Measurements from ENCODE around the gene GNB3.
"Not testable (repeated sequence)": the region's sequence is repeated elsewhere in the genome, so short reads cannot be mapped to it uniquely, and the experiment has no call there.

The GNB3 gene

DNA sequence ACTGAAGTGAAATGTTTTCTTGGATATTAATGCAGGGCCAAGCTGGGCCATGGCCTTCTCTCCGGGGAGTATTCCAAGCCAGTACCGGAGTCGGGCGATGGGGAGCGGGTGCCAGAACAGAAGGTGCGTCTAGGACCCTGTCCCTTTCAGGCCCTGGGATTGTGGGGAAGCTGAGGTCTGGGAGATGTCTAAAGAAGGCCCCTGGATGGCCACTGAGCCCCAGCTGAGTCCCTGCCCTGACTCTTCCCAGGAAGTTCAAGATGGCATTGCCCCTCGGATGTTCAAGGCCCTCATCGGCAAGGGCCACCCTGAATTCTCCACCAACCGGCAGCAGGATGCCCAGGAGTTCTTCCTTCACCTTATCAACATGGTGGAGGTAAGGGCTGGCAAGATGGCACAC lies 19.4 kb downstream of the GNB3 start:
- DNase-seq (ENCODE audit: low read depth, low spot score), result no peak

DNA sequence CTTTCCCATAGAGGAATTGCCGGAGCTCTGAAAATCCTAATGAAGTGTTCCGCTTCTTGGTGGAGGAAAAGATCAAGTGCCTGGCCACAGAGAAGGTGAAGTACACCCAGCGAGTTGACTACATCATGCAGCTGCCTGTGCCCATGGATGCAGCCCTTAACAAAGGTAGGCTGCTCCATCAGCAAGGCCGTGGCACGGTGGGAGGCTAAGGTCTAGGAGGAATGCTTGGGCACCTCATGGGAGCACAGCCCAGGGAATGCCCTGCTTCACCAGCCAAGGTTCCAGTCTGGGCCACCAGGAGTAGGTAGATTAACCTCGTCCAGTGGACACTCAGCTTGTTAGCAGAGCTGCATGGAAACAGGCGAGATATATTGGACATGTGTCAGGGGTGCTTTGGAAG lies 20.2 kb downstream of the GNB3 start:
- no peak for DNase-seq (ENCODE audit: low read depth, low spot score)

DNA sequence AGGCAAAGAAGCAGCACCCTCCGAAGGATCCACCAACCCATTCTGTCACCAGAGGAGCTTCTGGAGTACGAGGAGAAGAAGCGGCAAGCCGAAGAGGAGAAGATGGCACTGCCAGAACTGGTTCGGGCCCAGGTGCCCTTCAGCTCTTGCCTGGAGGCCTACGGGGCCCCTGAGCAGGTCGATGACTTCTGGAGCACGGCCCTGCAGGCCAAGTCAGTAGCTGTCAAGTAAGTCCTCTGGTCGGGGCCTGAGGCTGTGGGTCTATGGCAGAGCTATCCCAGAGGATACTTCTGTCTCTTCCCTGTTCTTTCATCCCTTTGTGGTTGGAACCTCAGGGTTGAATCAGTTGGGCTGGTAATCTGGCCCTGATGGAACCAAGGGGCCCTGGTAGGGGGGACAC lies 20.7 kb downstream of the GNB3 start:
- DNase-seq (ENCODE audit: low read depth, low spot score), result no peak

DNA sequence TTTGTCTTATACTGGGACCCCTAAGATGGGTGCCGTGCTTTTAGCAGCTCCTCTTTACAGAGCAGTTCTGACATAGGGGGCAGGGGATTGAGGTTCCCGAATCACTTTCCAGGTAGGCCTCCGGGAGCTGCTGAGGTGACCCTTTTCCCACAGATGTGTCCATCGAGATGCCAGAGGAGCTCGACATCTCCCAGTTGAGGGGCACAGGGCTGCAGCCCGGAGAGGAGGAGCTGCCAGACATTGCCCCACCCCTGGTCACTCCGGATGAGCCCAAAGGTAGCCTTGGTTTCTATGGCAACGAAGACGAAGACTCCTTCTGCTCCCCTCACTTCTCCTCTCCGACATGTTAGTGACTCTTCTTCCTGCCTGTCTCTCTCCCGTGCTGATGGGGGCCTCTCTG lies 22.3 kb downstream of the GNB3 start:
- DNase-seq (ENCODE audit: low read depth, low spot score), result no peak

DNA sequence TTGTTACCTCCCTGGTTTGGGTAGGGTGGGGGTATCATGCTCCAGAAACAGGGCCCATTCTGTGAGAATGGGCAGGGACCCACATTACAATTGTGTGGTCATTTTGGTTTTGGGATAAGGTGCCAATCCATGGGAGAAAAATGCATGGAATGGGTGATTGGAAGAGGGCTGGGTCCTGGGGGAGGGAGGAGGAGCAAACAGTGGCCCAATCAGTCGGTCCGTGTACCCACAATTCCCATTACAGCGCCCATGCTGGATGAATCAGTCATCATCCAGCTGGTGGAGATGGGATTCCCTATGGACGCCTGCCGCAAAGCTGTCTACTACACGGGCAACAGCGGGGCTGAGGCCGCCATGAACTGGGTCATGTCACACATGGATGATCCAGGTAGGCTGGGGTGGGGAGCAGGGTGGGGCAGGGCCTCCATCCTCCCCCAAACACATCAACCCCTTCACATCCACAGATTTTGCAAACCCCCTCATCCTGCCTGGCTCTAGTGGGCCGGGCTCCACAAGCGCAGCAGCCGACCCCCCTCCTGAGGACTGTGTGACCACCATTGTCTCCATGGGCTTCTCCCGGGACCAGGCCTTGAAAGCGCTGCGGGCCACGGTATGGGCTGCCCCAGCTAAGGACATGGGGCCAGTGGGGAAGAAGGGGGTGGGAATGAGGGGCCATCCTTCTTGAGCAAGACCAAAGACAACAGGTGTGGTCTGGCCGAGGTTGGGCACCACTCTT lies 23.0 kb downstream of the GNB3 start:
- DNase-seq (ENCODE audit: low read depth, low spot score), result no peak

DNA sequence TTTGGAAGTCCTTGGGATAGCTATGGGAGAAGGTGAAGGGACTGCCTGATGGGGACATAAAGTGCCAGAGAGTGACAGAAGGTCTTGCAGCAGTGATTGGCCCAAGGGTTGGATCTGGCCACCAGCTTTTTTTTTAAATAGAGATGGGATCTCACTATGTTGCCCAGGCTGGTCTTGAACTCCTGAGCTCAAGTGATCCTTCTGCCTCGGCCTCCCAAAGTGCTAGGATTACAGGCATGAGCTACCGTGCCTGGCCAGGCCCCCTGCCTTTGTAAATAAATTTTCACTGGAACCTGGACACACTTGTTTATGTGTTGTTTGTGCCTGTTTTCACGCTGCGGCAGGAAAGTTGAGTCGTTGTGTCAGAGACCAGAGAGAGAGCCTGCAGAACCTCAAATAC lies 24.6 kb downstream of the GNB3 start:
- DNase-seq (ENCODE audit: low read depth, low spot score), result not testable (repeated sequence)

DNA sequence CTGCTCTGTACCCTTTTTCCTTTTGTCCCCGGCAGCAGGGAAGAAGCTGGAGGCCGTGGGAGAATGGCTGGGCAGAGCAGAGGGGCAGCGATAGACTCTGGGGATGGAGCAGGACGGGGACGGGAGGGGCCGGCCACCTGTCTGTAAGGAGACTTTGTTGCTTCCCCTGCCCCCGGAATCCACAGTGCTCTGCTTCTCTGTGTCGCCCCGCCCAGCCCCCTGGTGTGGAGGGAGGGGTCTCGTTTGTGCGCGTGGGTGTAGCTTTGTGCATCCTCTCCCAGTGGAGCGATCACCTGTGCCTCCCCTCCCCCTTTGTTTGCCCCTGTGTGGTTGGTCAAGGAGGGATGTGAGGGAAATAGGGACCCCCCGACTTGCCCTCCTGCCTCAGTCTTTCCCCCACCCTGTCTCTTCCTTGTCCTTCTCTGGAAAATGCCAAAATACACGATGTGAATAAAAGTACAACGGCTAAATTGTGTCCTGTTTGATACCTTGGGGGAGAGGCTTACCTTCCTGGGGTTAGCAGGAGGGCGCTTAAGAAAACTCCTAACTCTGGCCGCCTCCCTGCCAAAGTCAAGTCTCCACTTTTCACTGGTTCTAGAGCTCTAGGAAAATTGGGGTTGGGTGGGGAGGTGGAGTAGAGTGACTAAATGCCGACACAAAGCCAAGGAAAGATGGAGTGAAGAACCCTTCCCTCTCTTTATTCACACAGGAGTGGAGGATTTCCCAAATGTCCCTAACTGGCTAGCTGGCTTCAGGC lies 25.6 kb downstream of the GNB3 start:
- no peak for DNase-seq (ENCODE audit: low read depth, low spot score)

DNA sequence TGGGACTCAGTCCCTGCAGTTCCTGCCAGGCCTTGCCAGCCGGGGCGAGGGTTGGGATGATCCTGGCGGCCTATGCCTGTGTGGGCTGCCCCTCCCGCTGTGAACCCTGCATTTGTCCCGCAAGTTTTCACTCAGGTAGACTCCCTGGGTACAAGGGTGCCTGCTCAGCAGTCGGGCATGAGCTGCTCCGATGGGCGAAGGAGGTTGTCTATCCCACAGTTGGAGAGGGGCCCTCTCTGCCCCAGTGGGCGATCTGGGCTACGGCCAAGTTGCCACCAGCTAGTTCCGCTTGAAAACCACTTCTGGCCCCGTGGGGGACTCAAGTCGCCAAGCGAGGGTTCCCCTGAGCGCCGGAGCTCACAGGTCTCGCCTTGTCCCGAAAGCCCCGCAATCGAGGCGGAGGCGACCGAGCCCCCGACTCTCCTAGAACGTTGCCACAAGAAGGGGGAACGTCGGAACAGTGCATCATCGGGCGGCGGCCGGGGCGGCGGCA lies 26.2 kb downstream of the GNB3 start:
- DNase-seq (ENCODE audit: low read depth, low spot score), result no peak

DNA sequence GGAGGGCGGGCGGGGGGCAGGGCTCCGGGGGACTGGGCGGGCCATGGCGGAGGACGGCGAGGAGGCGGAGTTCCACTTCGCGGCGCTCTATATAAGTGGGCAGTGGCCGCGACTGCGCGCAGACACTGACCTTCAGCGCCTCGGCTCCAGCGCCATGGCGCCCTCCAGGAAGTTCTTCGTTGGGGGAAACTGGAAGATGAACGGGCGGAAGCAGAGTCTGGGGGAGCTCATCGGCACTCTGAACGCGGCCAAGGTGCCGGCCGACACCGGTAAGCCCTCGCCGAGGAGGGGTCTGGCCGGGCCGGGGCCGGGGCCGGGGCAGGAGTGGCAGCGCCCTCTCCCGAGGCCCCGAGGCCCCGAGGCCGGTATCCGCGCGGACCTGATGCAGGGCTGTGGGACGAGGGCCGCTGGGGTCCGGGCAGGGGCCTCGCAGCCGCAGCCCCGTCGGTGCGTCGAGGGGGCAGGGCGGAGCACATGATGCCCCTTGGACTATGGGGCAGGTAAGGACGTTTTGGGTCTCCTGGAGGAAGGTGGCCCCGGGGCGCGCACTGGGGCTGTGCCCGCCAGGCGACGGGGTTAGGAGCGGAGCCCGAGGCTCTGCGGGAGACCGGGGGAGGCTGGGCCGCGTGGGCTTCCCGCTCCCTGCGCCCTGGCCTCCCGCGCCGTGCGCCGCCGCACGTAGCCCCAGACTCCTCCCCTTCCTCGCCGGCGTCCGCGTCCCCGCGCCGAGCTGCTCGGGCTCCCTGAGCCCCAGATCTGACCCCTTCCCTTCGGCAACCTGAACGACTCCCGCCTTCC lies 26.9 kb downstream of the GNB3 start, which contains the start of gene TPI1:
Gene TPI1 (plus strand): TSS at position 119 of the 798 bp plus-strand sequence. CDS start 36 bp downstream, at position 155.
- DNase-seq (ENCODE audit: low read depth, low spot score), result peak; percentile 56

DNA sequence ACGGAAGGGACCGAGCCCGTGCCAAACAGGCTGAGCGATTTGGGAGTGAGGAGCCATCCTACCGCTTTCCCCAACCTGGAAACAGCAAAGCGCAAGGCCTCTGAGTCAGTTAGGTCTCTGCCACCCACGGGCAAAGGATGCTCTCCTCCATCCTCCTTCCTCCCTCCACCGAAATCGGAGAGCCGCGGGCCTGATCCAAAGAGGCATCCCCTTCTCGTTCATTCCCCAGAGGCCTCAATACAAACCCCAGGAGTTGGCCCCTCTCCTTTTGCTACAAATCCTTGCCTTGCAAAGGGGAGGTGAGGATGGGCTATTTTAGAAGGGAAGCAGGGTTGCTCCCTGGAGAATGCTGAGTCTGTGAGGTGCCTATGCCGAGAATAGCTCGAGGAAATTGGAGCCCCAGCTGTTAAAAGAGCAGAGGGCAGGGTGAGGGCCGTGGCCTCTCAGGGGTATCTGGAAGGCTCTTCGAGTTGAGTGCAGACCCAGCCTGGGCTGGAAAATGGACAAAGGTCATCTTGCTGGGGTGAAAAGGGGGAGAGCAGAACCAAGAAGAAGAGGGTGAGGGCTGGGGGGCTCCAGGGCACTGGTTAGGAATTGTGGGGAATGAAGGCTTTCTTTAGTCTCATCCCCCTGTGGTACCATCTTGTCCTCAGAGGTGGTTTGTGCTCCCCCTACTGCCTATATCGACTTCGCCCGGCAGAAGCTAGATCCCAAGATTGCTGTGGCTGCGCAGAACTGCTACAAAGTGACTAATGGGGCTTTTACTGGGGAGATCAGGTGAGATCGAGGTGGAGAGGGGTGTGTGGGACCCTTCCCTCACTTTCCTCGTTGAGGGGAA lies 27.7 kb downstream of the GNB3 start:
- peak; percentile 11 for DNase-seq (ENCODE audit: low read depth, low spot score)

DNA sequence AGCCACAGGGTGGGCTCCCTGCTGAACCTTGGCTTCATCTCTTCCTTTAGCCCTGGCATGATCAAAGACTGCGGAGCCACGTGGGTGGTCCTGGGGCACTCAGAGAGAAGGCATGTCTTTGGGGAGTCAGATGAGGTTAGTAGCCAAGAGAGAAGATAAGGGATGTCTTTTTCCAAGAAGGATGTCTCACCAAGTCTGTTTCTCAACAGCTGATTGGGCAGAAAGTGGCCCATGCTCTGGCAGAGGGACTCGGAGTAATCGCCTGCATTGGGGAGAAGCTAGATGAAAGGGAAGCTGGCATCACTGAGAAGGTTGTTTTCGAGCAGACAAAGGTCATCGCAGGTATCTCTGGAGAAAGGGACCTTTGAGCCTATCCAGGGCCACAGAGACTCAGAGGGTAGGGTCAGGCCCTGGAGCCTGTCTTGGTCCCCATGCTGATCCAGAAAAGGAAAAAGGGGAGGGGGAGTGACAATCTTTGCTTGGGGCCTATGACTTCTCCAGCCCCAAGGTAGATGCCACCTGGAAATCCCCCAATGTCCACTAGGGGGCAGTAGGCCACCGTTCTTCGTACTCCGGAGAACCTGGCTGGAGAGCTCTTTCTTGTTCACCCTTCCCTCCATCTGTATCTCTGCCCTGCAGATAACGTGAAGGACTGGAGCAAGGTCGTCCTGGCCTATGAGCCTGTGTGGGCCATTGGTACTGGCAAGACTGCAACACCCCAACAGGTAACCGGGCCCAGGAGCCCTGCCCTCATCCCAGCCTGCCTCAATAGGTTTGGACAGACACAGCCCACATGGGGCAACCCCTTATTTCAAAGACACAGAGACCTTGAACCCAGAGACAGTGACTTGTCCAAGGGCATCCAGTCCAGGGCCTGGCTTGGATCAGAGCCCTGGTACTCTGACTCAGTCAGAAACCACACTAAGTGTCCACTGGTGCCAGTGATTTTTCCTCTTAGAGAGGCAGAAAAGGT lies 28.6 kb downstream of the GNB3 start:
- peak; percentile 73 for DNase-seq (ENCODE audit: low read depth, low spot score)

DNA sequence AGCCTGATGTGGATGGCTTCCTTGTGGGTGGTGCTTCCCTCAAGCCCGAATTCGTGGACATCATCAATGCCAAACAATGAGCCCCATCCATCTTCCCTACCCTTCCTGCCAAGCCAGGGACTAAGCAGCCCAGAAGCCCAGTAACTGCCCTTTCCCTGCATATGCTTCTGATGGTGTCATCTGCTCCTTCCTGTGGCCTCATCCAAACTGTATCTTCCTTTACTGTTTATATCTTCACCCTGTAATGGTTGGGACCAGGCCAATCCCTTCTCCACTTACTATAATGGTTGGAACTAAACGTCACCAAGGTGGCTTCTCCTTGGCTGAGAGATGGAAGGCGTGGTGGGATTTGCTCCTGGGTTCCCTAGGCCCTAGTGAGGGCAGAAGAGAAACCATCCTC lies 29.6 kb downstream of the GNB3 start:
- DNase-seq (ENCODE audit: low read depth, low spot score), result not testable (repeated sequence)

DNA sequence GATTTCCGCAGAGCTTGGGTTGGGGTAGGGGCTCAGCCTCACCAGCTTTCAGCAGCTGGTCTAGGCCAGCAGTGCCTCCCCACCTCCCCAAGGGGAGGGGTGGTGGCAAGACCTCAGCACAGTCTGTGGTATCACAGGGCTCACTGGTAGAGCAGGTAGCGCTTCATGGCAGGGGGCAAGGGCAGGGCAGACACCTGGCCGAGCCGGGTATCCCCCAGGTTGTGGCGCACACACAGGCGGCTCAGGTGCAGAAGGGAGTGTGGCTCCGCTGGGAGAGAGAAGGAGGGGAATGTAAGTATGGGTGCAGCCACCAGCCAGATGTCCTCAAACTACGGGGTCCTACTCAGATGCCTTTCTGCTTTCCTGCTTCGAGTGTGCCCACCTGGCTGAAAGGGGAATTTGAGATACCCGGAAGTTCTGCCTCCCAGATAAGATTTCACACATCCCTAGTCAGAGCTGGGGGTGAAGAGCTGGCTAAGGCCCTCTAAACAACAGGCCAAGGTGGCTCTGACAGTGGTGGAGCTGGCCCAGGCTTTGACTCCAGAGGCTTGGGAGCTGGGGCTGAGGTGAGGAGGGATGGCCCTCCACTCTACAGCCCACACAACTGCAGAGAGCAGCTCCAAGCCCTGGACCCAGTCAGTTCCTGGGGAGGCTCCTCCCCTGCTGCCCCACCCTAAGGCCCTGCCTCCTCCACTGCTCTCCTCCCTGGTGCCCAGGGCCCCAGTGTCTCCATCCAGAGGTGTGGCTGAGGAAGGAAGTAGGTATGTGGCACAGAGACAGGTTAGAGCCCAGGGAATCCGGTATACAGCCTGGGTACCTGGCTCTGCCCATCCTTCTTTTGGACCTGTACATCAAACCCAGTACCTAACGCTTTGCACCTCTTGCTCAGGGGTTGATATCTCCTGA lies 30.6 kb downstream of the GNB3 start:
- DNase-seq (ENCODE audit: low read depth, low spot score), result no peak

DNA sequence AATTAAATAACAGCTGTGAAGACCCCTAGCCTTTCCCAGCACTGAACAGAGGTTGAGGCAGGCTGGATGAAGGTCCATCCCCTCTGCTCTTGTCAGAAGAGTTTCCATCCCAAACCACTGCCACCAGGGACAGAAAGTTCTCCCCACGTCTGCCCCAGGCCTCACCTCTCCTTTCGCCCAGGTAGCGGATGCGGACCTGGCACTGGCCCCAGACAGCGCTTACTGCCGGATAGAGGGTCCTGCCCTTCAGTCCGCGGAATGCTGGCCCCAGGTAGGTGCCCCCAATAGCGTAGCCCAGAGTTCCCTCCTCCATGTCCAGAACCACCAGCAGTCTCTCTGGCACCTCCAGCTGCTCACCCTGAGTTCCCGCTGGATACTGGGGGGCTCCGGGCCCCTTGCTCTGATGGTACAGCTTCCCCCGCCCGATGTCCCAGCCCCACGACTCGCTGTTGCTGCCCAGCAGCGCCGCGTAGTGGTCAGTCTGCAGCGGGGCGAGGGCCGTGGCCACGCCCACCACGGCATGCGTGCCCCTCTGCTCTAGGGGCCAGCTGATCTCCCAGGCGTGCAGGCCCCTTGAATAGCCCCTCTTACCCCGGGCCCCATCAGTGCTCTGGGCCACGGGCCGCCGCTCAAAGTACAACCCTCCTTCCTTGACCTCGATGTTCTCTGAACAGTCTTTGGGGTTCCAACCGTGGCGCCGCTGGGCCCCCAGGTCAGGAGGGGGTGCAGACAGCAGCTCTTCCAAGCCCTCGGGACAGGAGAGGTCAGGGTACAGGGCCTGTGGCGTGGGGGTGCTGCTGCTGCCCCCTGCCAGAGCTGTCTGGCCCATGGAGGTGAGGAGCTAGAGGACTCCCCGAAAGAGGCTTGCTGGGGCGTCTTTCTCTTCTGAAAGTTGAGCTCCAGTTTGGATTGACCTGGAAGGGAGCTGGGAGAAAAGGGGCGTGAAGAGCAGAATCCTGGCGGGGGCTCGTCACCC lies 31.6 kb downstream of the GNB3 start:
- DNase-seq (ENCODE audit: low read depth, low spot score), result peak; percentile 67

DNA sequence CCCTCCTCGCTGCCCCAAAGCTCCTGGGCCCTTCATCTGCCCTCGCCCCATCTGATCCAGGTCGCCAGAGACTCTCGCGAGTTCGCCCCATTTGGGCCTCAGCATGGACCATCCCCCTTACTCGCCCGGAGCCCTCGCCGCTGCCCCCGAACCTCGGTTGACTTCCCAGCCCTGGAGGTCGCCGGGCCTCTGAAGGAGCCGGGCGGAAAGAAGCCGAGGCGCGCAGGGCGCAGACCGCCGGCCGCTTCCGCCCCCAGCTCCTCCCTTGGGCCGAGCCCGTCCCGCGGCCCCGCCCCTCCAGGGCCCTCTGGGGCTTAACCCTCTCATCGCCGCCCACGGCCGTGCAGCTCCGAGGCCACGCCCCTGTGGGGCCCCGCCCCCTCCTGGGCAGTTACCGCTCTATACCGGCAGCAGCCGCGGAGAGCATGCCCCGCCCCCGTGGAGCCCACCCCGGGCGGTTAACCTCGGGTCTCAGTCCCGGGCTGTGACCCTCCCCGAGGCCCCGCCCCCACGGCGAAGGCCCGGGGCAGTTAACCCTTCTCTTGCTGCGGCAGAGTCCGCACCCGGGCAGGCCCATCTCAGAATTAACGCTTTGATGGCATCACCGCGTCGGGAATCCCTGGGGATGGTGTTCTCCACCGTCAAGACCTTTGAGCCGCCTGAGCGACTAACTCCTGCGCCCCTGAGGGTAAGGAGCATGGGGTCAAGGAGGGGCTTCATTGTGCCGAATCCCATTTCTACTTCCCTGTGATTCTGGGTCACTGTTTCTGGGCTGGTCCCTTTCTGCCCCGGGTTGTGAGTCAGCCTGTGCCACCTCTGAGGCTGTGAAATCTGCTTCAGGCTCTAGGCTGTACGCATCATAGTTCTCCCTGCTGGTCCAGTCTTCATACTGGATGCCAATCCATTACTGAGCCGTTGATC lies 32.6 kb downstream of the GNB3 start, which contains the start of gene SPSB2:
Gene SPSB2 (minus strand): TSS at position 210 of the 921 bp plus-strand sequence. CDS start 402 bp downstream, outside the sequence.
- peak; percentile 99 for DNase-seq (ENCODE audit: low read depth, low spot score)

DNA sequence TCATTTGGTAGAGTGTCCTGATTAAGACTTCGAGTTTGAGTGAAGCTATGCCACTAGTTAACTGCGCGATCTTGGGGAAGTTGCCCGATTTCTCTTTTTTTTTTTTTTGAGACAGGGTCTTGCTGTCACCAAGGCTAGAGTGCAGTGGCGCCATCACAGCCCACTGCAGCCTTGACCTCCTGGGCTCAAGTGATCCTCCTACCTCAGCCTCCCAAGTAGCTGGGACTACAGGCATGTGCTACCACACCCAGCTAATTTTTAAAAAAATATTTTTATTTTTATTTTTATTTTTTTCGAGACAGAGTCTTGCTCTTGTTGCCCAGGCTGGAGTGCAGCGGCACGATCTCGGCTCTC lies 33.3 kb downstream of the GNB3 start:
- not testable (repeated sequence) for DNase-seq (ENCODE audit: low read depth, low spot score)

DNA sequence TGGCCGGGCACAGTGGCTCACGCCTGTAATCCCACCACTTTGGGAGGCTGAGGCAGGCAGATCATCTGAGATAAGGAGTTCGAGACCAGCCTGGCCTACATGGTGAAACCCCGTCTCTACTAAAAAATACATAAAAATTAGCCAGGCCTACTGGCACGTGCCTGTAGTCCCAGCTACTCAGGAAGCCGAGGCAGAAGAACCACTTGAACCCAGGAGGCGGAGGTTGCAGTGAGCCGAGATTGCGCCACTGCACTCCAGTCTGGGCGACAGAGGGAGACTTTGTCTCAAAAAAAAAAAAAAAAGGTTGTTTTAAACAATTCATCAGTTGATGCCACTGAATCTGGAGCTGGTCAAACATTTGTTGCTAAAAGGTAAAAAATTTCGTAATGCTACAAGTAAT lies 39.1 kb downstream of the GNB3 start:
- not testable (repeated sequence) for DNase-seq (ENCODE audit: low read depth, low spot score)
